Vagina (tissue), 2 donors: ENCODE measurements around the gene TTC23.

ENCODE experiments used
- CTCF ChIP-seq, 3 experiments: fragments of 450-650 bp in 2 of 3; fragments of 200-600 bp in 1 of 3; sonication (generic) in 1 of 3; IDR thresholded peaks; one replicate each; pipeline ENCODE4 v1.5.1; 2017 to 2019; ENCODE audit warnings: antibody characterized with exemption in 3 of 3, mild to moderate bottlenecking in 2 of 3, moderate library complexity in 2 of 3
- POLR2A ChIP-seq, 2 donors: fragments of 450-650 bp; IDR thresholded peaks; one replicate each; pipeline ENCODE4 v1.6.1; 2017; ENCODE audit warnings: antibody characterized with exemption in 2 of 2, mild to moderate bottlenecking in 2 of 2, moderate library complexity in 2 of 2

GRCh38 chr15:99131441-99132023 is 117.8 kb downstream of the TTC23 start:
- TF ChIP-seq CTCF (IDR thresholded peaks at IDR 0.05) (no peak), POLR2A (IDR thresholded peaks at IDR 0.05) (no peak)
